HL-60 (cell line): Measurements from ENCODE around the gene SHE.

ENCODE experiments used
- DNase-seq, 2 experiments: peaks; one replicate each; pipeline ENCODE4 v3.0.0-alpha.2; 2010 to 2020; ENCODE audit warnings: low read depth in 1 of 2, low spot score in 1 of 2
- H3K27ac ChIP-seq: fragments of 250-450 bp; sonication (Bioruptor Pico); replicated peaks from 2 replicates; pipeline ENCODE4 v1.5.1; 2020; ENCODE audit warnings: mild to moderate bottlenecking, moderate library complexity
- H3K27me3 ChIP-seq: fragments of 250-450 bp; sonication (Bioruptor Pico); 2 replicates; pipeline ENCODE4 v1.5.1; 2021; ENCODE audit warnings: mild to moderate bottlenecking, moderate library complexity; ENCODE audit not compliant: insufficient read depth, poor library complexity, severe bottlenecking
- H3K4me3 ChIP-seq: replicated peaks from 2 replicates; pipeline ENCODE4 v1.5.1; 2011; ENCODE audit warnings: mild to moderate bottlenecking, control low read depth, low read length; ENCODE audit not compliant: insufficient read depth
- CTCF ChIP-seq: IDR thresholded peaks from one replicate; pipeline ENCODE4 v1.5.1; 2011; ENCODE audit warnings: low read length, control low read depth, inconsistent platforms; ENCODE audit not compliant: insufficient read depth
- GABPA ChIP-seq: IDR thresholded peaks from 2 replicates; pipeline ENCODE4 v1.6.1; 2012; ENCODE audit warnings: low read depth
- POLR2AphosphoS5 ChIP-seq: IDR thresholded peaks from 2 replicates; pipeline ENCODE4 v1.6.1; 2012; ENCODE audit warnings: low read depth
- SPI1 ChIP-seq: IDR thresholded peaks from 2 replicates; pipeline ENCODE4 v1.6.1; 2012; ENCODE audit warnings: low read depth, mild to moderate bottlenecking, borderline replicate concordance
- TF ChIP-seq, protein P1 (sequence below): IDR thresholded peaks from 2 replicates; pipeline ENCODE4 v1.6.1; 2012; ENCODE audit warnings: low read depth; ENCODE audit not compliant: insufficient replicate concordance

Gene SHE

DNA sequence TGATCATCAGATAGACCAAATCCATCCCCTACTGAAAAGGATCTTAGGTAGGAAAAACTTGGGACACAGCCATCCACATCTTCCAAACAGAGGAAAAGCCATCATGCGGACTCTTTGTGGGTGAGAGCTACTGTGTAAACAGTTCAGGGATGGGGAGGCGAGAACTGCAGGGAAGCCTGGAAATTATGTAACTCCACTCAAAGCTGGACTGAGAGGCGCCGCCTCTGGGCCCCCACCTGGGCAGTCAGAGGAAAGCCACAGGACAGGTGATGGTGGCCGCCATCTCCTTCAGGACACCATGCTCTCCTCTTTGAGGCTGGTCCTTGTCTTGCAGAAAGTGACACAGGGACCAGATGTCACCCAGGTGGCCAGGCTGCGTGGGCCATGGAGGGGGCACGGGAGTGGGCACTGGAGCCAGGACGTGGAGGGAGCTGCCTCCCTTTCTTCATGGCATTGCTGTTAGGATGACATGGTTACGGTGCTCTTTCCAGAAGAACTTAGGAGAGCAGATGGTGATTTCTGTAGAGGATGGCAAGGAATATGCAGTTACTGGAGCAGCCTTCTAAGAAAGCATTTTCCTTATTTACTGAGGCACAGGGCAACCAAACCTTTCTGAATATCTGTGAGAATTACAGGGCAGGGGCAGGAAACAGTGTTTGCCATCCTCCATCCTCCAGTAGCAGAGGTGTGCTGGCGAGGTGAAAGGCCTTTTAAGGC lies 32.2 kb downstream of the SHE start:
- H3K4me3 ChIP-seq = no peak overlapping the region
- H3K27ac ChIP-seq = no peak overlapping the region
- no peaks in the 10 kb centered on the region for H3K27me3 ChIP-seq
- no peak for DNase-seq
- no peak for TF ChIP-seq CTCF

DNA sequence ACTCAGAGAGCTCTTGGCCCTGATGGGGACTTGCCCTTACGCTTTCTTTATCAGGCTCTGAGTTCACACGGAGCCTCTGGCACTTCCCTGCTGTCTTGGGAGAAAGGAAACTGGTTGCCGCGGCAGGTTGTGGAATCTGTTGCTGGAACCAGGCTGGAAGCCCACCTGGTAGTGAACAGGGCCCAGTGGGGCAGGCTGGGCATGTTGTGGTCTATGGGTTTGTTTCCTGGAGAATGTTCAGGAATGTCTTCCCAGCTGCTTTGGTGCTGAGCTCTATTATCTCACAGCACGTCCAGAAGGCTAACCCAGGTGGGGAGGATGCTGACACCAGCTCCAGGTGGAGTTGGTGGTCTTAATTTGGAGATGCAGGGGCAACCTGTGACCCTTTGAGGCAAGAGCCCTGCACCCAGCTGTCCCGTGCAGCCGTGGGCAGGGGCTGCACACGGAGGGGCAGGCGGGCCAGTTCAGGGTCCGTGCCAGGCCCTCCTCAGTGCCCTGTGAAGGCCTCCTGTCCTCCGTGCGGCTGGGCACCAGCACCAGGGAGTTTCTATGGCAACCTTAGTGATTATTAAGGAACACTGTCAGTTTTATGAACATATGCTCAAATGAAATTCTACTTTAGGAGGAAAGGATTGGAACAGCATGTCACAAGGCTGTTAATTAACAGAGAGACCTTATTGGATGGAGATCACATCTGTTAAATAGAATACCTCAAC lies 33.5 kb downstream of the SHE start:
- no peak for TF ChIP-seq CTCF
- no peak for TF ChIP-seq GABPA
- TF ChIP-seq, protein P1, sequence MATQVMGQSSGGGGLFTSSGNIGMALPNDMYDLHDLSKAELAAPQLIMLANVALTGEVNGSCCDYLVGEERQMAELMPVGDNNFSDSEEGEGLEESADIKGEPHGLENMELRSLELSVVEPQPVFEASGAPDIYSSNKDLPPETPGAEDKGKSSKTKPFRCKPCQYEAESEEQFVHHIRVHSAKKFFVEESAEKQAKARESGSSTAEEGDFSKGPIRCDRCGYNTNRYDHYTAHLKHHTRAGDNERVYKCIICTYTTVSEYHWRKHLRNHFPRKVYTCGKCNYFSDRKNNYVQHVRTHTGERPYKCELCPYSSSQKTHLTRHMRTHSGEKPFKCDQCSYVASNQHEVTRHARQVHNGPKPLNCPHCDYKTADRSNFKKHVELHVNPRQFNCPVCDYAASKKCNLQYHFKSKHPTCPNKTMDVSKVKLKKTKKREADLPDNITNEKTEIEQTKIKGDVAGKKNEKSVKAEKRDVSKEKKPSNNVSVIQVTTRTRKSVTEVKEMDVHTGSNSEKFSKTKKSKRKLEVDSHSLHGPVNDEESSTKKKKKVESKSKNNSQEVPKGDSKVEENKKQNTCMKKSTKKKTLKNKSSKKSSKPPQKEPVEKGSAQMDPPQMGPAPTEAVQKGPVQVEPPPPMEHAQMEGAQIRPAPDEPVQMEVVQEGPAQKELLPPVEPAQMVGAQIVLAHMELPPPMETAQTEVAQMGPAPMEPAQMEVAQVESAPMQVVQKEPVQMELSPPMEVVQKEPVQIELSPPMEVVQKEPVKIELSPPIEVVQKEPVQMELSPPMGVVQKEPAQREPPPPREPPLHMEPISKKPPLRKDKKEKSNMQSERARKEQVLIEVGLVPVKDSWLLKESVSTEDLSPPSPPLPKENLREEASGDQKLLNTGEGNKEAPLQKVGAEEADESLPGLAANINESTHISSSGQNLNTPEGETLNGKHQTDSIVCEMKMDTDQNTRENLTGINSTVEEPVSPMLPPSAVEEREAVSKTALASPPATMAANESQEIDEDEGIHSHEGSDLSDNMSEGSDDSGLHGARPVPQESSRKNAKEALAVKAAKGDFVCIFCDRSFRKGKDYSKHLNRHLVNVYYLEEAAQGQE = no peak
- no peak for TF ChIP-seq SPI1
- TF ChIP-seq POLR2AphosphoS5 = no peak

DNA sequence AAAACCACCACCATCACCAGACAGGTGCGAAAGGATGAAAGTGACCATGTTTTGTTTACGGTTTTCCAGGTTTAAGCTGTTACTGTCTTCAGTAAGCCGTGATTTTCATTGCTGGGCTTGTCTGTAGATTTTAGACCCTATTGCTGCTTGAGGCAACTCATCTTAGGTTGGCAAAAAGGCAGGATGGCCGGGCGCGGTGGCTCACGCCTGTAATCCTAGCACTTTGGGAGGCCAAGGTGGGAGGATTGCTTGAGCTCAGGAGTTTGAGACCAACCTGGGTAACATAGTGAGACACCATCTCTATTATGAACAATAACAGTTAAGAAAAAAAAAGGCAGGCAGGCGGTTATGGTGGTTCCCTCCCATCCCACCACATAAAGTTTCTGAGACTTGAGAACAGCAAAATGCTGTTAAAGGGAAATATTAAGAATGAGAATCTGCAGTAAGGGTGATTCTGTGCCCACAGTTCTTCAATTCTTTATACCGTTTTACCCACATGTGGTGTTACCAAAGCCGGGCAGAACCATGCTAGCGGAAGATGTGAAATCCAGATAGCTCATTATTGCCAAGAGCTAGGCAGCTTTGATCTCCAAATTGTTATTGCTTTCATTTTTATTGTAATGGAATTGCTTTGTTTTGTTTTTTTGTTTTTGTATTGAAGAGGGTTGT lies 34.6 kb downstream of the SHE start:
- TF ChIP-seq CTCF = no peak
- TF ChIP-seq GABPA = no peak
- no peak for TF ChIP-seq SPI1
- no peak for TF ChIP-seq POLR2AphosphoS5
- TF ChIP-seq, protein P1 = no peak
- Histone ChIP-seq H3K27me3 (no peaks in the 10 kb centered on the region), H3K4me3 (no peak overlapping the region), H3K27ac (no peak overlapping the region)
- DNase-seq = no peak

More for the DNA sequence above, 33.5 kb downstream of the SHE start:
- H3K27ac ChIP-seq = no peak overlapping the region
- DNase-seq = no peak
- no peak overlapping the region for H3K4me3 ChIP-seq
- H3K27me3 ChIP-seq = no peaks in the 10 kb centered on the region
